HG03039 (cell line): Measurements from ENCODE around the gene HLCS.

Experiments
- ATAC-seq: cut with Tn5 transposase; IDR thresholded peaks from one replicate; pipeline ENCODE4 v1.9.1; 2021; ENCODE audit warnings: mild to moderate bottlenecking, moderate library complexity; ENCODE audit not compliant: unreplicated experiment

HLCS gene

DNA sequence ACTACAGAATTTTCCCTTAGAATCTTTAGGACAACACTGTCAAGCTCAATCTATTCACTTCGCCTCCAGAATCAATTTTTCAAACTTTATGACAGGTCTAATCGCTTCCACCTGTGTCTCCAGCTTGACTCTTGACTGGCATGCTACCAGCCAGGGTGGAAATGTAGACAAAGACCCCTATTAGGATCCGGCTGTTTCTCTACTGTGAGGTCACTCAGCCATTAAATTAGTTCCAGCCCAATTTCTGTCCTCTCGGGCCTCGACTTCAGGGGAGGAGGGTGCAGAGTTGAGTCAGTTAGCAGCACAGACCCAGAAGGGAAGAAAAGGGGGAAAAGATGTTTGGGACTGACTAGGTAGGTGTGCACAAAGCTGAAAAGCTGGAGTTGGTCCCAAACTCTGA lies 78.5 kb downstream of the HLCS start:
- no peak for ATAC-seq

DNA sequence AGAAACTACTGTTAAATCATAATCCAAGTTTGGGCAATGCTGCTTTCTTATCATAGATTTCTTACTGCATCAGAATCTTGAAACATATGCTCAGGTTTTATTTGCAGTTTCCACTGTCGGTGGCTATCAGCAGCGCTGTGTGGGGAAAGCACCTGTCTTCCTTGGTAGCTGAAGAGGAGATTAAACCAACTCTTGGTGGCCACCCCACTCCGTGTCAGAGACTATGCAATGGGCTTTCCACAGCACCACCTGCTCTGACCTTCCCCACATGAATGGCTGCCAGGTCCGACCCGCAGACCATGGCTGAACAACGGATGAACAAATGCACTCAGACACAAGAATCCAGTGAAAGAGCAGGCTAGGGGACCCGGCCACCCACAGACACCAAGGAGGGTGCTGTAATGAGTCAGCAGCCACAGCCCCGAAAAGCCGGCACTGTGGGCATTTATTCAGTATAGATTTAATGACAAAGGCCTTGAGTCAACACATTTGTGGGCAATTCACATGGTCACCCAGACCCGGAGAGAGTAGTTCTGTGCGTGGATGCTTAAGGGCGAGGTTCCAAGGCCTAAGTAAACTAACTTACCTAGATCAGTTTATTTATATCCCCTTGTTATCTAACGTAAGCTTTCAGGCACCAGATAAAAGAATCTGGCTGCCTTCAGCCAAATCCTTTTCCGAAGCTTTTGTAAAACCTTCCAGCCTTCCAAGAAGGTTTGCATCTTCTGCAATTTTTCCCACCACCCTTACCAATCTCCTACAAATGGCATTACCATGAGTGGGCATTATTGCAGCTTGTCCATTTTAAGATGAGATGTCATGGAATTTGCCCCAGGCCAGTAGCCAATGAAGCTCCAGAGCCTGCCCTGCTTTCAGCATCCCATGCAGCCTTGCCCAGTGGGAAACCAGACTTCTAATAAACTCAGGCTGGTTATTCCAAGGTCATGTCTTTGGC lies 82.7 kb downstream of the HLCS start:
- no peak for ATAC-seq

GRCh38 chr21:36882776-36883175 lies 83.7 kb downstream of the HLCS start:
- ATAC-seq: no peak

- ATAC-seq: no peak
These were observed 85.2 kb downstream of the HLCS start for GRCh38 chr21:36881228-36881627.

GRCh38 chr21:36879827-36880226 lies 86.6 kb downstream of the HLCS start:
- no peak for ATAC-seq

GRCh38 chr21:36877741-36878140 lies 88.7 kb downstream of the HLCS start:
- no peak for ATAC-seq

- no peak for ATAC-seq
These were observed 91.8 kb downstream of the HLCS start for GRCh38 chr21:36874665-36875064.

- no peak for ATAC-seq
These were observed 93.0 kb downstream of the HLCS start for GRCh38 chr21:36873513-36873912.

GRCh38 chr21:36867291-36867905 lies 99.1 kb downstream of the HLCS start:
- ATAC-seq: no peak

DNA sequence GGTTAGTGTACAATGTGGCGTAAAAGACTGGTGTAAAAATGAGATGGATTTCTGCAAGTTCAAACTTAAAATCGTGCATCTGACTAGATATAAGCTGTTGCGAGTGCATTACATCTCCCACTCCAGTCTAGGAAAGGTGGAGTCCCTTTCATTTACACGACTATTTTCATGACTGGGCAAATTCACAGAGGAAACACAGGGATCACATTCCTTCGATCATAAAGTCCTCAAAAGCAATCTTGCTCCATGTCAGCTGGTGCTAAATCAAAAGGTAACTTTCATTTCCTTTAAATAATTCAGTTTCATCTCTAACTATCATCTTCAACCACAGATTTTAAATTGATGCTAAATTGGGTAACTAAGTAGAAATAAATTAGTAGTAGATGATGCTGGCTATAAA lies 100.0 kb downstream of the HLCS start:
- no peak for ATAC-seq

- ATAC-seq: no peak
These were observed 101.5 kb downstream of the HLCS start for GRCh38 chr21:36864974-36865373.

DNA sequence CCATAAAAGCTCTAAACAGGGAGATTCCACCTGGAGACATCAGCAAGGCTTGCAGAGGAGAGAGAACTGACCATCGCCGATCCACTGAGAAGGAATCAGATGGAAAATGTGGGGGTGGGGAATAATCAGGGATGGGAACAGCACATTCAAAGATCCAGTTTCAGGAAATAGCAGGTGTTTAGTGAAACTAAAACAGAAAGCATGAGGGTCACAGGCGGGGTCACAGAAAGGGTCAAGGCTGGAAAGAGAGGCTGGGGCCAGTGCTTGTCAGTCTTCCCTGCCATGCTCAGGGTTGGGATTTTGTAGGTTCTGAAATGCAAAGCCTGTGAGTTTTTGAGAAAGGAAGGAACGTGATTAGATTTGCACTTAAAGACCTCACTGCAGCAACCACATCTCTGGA lies 103.2 kb downstream of the HLCS start:
- ATAC-seq: no peak

GRCh38 chr21:36861595-36862323 lies 104.7 kb downstream of the HLCS start:
- no peak for ATAC-seq

GRCh38 chr21:36860736-36861594 lies 105.5 kb downstream of the HLCS start:
- ATAC-seq: no peak

DNA sequence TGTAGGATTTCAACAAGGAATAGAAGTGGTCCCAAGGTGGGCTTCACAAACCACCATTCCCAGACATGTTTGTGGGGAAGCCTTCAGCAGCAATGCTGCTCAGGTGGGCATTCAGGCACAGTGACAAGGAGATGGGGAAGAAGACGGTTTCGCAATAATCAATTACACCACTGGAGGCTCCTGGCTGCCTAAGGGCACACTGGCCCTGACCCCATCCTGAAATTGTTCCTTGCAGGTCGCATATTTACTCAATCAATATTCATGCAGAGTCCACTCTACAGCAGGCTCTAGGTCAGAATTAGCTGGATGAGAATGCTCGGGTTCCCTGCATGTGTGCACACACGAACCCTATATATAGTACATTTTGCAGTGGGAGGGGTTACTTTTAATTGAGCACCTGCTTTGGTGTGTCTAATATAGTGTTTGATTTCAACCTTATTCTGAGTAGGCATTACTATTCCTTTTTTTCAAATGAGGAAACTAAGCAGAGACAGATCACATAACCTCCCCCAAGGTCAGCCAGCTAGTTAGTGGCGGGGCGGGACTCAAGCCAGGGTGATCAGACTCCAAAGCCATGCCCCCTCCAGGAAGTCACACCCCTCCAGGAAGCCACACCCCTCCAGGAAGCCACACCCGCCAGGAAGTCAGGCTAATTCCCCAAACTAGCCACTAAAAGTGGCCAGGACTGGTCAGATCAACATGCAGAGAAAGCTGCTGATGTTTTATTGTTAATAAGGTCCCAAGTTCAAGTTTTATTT lies 106.5 kb downstream of the HLCS start:
- ATAC-seq: no peak

DNA sequence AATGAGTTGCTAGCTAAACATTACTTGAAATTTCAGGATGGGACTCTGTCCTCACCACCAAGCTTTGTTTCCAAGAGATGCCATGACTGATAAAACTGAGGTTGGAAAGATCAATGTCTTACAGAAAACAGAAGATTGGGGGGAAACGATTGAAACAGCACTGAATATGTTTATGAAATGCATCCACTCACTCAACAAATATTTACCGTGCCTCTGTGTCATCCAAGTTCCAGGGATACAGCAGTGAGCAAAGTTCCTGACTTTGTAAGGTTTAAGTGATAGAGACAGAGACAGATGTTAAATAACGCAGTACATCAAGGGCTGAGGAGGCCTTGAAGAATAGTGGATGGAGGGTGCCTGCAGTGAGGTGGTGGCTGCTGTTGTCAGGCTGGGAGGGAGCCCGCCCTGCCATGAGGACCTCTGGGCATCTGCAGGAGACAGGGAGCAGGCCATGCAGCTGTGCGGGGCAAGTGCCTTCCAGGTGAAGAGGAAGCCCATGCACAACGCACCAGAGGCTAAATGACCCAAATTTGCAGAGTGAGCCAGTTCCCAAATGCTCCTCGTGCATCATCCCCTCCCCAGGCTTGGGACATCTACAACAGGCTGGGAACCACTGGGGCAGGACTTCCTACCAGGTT lies 108.0 kb downstream of the HLCS start:
- no peak for ATAC-seq

- ATAC-seq: no peak
These were observed 109.8 kb downstream of the HLCS start for GRCh38 chr21:36856643-36857042.

DNA sequence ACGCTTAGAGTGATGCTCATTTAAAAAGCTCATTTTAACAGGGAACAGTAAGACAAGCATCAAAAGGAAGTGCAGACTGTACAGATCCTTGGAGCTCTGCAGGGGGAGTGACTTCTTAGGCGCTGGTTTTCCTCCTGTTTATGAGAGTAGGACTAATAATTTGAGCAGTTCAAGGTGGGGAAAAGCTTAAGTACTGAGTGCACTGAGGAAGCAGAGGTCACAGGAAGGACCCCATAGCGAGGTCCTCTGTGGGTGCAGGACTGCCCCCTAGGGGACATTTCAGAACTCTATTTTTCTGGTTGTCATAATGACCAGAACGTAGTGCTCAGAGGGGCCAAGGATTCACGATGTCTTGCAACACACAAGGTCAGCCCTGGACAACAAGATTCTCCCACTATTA lies 112.1 kb downstream of the HLCS start:
- no peak for ATAC-seq

- no peak for ATAC-seq
These were observed 113.6 kb downstream of the HLCS start for GRCh38 chr21:36852864-36853263.

DNA sequence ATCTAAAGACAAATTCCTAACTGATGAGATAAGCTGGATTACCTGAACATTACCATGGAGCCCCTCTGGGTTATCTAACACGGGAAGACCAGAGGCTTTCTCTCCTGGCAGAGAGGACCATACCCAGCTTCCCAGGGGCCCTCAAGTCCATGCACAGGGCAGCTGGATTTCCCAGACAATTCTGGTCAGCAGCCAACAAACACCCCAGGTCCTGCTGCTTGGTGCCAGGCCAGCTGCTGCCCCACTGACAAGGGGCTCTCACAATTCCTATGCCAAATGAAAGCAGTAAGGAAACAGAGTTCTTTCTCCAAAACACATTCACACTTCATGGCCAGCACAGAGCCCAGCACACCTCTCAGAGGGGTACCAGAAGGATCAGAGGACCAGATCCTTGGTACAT lies 114.2 kb downstream of the HLCS start:
- no peak for ATAC-seq
